ENCODE measurements around the gene NOP56. TPM values are rescaled to one million over a fixed set of nuclear protein-coding genes. Genes with fewer than 3 reads are reported as not detected.
"Not testable (repeated sequence)": the region's sequence is repeated elsewhere in the genome, so short reads cannot be mapped to it uniquely, and the experiment has no call there.

NOP56 gene
- polyA plus RNA-seq, 2 donors = 135 to 175 TPM

GRCh38 chr20:2673453-2673852 is 21.0 kb downstream of the NOP56 start:
- no peaks in the 10 kb centered on the region for H3K36me3 ChIP-seq (ENCODE audit: control insufficient read depth in 2 of 2, insufficient read depth in 2 of 2, low read length in 1 of 2)
- no peak overlapping the region for H3K27ac ChIP-seq (ENCODE audit: low read depth in 2 of 2, low read length in 1 of 2)
- WGBS, 2 donors = 81 to 88% methylated on average over 4 of the region's 4 CpGs
- no peaks in the 10 kb centered on the region for H3K27me3 ChIP-seq (ENCODE audit: control insufficient read depth in 1 of 2, insufficient read depth in 2 of 2, low read length in 2 of 2)
- H3K4me1 ChIP-seq (ENCODE audit: control insufficient read depth in 2 of 2, insufficient read depth in 2 of 2, low read length in 1 of 2) = no peaks in the 10 kb centered on the region
- H3K9me3 ChIP-seq (ENCODE audit: control insufficient read depth in 2 of 2, insufficient read depth in 1 of 2, low read depth in 1 of 2, low read length in 1 of 2) = no peaks in the 10 kb centered on the region
- no peak overlapping the region for H3K4me3 ChIP-seq (ENCODE audit: low read depth in 1 of 2, low read length in 2 of 2)

- Histone ChIP-seq H3K9me3 (ENCODE audit: control insufficient read depth in 2 of 2, insufficient read depth in 1 of 2, low read depth in 1 of 2, low read length in 1 of 2) (no peaks in the 10 kb centered on the region), H3K27ac (ENCODE audit: low read depth in 2 of 2, low read length in 1 of 2) (no peak overlapping the region), H3K4me3 (ENCODE audit: low read depth in 1 of 2, low read length in 2 of 2) (no peak overlapping the region), H3K4me1 (ENCODE audit: control insufficient read depth in 2 of 2, insufficient read depth in 2 of 2, low read length in 1 of 2) (no peaks in the 10 kb centered on the region), H3K27me3 (ENCODE audit: control insufficient read depth in 1 of 2, insufficient read depth in 2 of 2, low read length in 2 of 2) (no peaks in the 10 kb centered on the region), H3K36me3 (ENCODE audit: control insufficient read depth in 2 of 2, insufficient read depth in 2 of 2, low read length in 1 of 2) (no peaks in the 10 kb centered on the region)
- 67 to 83% methylated on average over 4 of the region's 4 CpGs for WGBS, 2 donors
Measured at GRCh38 chr20:2680046-2680445, 27.6 kb downstream of the NOP56 start.

GRCh38 chr20:2682040-2682439 is 29.6 kb downstream of the NOP56 start:
- not testable (repeated sequence) for H3K27ac ChIP-seq (ENCODE audit: low read depth in 2 of 2, low read length in 1 of 2); H3K4me1 ChIP-seq (ENCODE audit: control insufficient read depth in 2 of 2, insufficient read depth in 2 of 2, low read length in 1 of 2); H3K9me3 ChIP-seq (ENCODE audit: control insufficient read depth in 2 of 2, insufficient read depth in 1 of 2, low read depth in 1 of 2, low read length in 1 of 2); H3K36me3 ChIP-seq (ENCODE audit: control insufficient read depth in 2 of 2, insufficient read depth in 2 of 2, low read length in 1 of 2); H3K4me3 ChIP-seq (ENCODE audit: low read depth in 1 of 2, low read length in 2 of 2); H3K27me3 ChIP-seq (ENCODE audit: control insufficient read depth in 1 of 2, insufficient read depth in 2 of 2, low read length in 2 of 2)
- WGBS, 2 donors = 64 to 90% methylated on average over 3 of the region's 3 CpGs

- not testable (repeated sequence) for H3K27me3 ChIP-seq (ENCODE audit: control insufficient read depth in 1 of 2, insufficient read depth in 2 of 2, low read length in 2 of 2); H3K9me3 ChIP-seq (ENCODE audit: control insufficient read depth in 2 of 2, insufficient read depth in 1 of 2, low read depth in 1 of 2, low read length in 1 of 2); H3K4me1 ChIP-seq (ENCODE audit: control insufficient read depth in 2 of 2, insufficient read depth in 2 of 2, low read length in 1 of 2); H3K36me3 ChIP-seq (ENCODE audit: control insufficient read depth in 2 of 2, insufficient read depth in 2 of 2, low read length in 1 of 2); H3K27ac ChIP-seq (ENCODE audit: low read depth in 2 of 2, low read length in 1 of 2); H3K4me3 ChIP-seq (ENCODE audit: low read depth in 1 of 2, low read length in 2 of 2)
- 79 to 83% methylated on average over 3 to 4 of the region's 4 CpGs for WGBS, 2 donors
Measured at GRCh38 chr20:2684817-2685216, 32.4 kb downstream of the NOP56 start.

- no peaks in the 10 kb centered on the region for H3K27me3 ChIP-seq (ENCODE audit: control insufficient read depth in 1 of 2, insufficient read depth in 2 of 2, low read length in 2 of 2)
- H3K4me3 ChIP-seq (ENCODE audit: low read depth in 1 of 2, low read length in 2 of 2) = no peak overlapping the region
- no peaks in the 10 kb centered on the region for H3K9me3 ChIP-seq (ENCODE audit: control insufficient read depth in 2 of 2, insufficient read depth in 1 of 2, low read depth in 1 of 2, low read length in 1 of 2)
- 45 to 50% methylated on average over 6 of the region's 6 CpGs for WGBS, 2 donors
- H3K4me1 ChIP-seq (ENCODE audit: control insufficient read depth in 2 of 2, insufficient read depth in 2 of 2, low read length in 1 of 2) = no peaks in the 10 kb centered on the region
- H3K36me3 ChIP-seq (ENCODE audit: control insufficient read depth in 2 of 2, insufficient read depth in 2 of 2, low read length in 1 of 2) = no peaks in the 10 kb centered on the region
- H3K27ac ChIP-seq (ENCODE audit: low read depth in 2 of 2, low read length in 1 of 2) = no peak overlapping the region
Measured at GRCh38 chr20:2687514-2687913, 35.1 kb downstream of the NOP56 start.

GRCh38 chr20:2688041-2688591 is 35.7 kb downstream of the NOP56 start:
- Histone ChIP-seq H3K4me3 (ENCODE audit: low read depth in 1 of 2, low read length in 2 of 2) (no peak overlapping the region), H3K27ac (ENCODE audit: low read depth in 2 of 2, low read length in 1 of 2) (no peak overlapping the region), H3K4me1 (ENCODE audit: control insufficient read depth in 2 of 2, insufficient read depth in 2 of 2, low read length in 1 of 2) (no peaks in the 10 kb centered on the region), H3K36me3 (ENCODE audit: control insufficient read depth in 2 of 2, insufficient read depth in 2 of 2, low read length in 1 of 2) (no peaks in the 10 kb centered on the region), H3K9me3 (ENCODE audit: control insufficient read depth in 2 of 2, insufficient read depth in 1 of 2, low read depth in 1 of 2, low read length in 1 of 2) (no peaks in the 10 kb centered on the region), H3K27me3 (ENCODE audit: control insufficient read depth in 1 of 2, insufficient read depth in 2 of 2, low read length in 2 of 2) (no peaks in the 10 kb centered on the region)
- 22 to 41% methylated on average over 18 of the region's 18 CpGs for WGBS, 2 donors

GRCh38 chr20:2690213-2690612 is 37.8 kb downstream of the NOP56 start:
- 81 to 82% methylated on average over 3 of the region's 3 CpGs for WGBS, 2 donors
- H3K27me3 ChIP-seq (ENCODE audit: control insufficient read depth in 1 of 2, insufficient read depth in 2 of 2, low read length in 2 of 2) = peaks cover 0 to 4% of the 10 kb centered on the region in 2 donors
- no peak overlapping the region for H3K27ac ChIP-seq (ENCODE audit: low read depth in 2 of 2, low read length in 1 of 2)
- H3K4me1 ChIP-seq (ENCODE audit: control insufficient read depth in 2 of 2, insufficient read depth in 2 of 2, low read length in 1 of 2) = peaks cover 6% of the 10 kb centered on the region in 2 donors
- no peaks in the 10 kb centered on the region for H3K9me3 ChIP-seq (ENCODE audit: control insufficient read depth in 2 of 2, insufficient read depth in 1 of 2, low read depth in 1 of 2, low read length in 1 of 2)
- no peaks in the 10 kb centered on the region for H3K36me3 ChIP-seq (ENCODE audit: control insufficient read depth in 2 of 2, insufficient read depth in 2 of 2, low read length in 1 of 2)
- no peak overlapping the region for H3K4me3 ChIP-seq (ENCODE audit: low read depth in 1 of 2, low read length in 2 of 2)

- H3K27me3 ChIP-seq (ENCODE audit: control insufficient read depth in 1 of 2, insufficient read depth in 2 of 2, low read length in 2 of 2) = peaks cover 0 to 4% of the 10 kb centered on the region in 2 donors
- 69 to 72% methylated on average over 6 of the region's 6 CpGs for WGBS, 2 donors
Measured at GRCh38 chr20:2690718-2691117, 38.3 kb downstream of the NOP56 start.

GRCh38 chr20:2691127-2691526 is 38.7 kb downstream of the NOP56 start:
- Histone ChIP-seq H3K4me3 (ENCODE audit: low read depth in 1 of 2, low read length in 2 of 2) (no peak overlapping the region), H3K9me3 (ENCODE audit: control insufficient read depth in 2 of 2, insufficient read depth in 1 of 2, low read depth in 1 of 2, low read length in 1 of 2) (no peaks in the 10 kb centered on the region), H3K27me3 (ENCODE audit: control insufficient read depth in 1 of 2, insufficient read depth in 2 of 2, low read length in 2 of 2) (peaks cover 0 to 4% of the 10 kb centered on the region in 2 donors), H3K4me1 (ENCODE audit: control insufficient read depth in 2 of 2, insufficient read depth in 2 of 2, low read length in 1 of 2) (peaks cover 6% of the 10 kb centered on the region in 2 donors), H3K27ac (ENCODE audit: low read depth in 2 of 2, low read length in 1 of 2) (no peak overlapping the region), H3K36me3 (ENCODE audit: control insufficient read depth in 2 of 2, insufficient read depth in 2 of 2, low read length in 1 of 2) (no peaks in the 10 kb centered on the region)
- 80 to 81% methylated on average over 8 of the region's 8 CpGs for WGBS, 2 donors

More at GRCh38 chr20:2690718-2691117, 38.3 kb downstream of the NOP56 start:
- Histone ChIP-seq H3K4me1 (ENCODE audit: control insufficient read depth in 2 of 2, insufficient read depth in 2 of 2, low read length in 1 of 2) (peaks cover 6% of the 10 kb centered on the region in 2 donors), H3K36me3 (ENCODE audit: control insufficient read depth in 2 of 2, insufficient read depth in 2 of 2, low read length in 1 of 2) (no peaks in the 10 kb centered on the region), H3K9me3 (ENCODE audit: control insufficient read depth in 2 of 2, insufficient read depth in 1 of 2, low read depth in 1 of 2, low read length in 1 of 2) (no peaks in the 10 kb centered on the region), H3K4me3 (ENCODE audit: low read depth in 1 of 2, low read length in 2 of 2) (no peak overlapping the region), H3K27ac (ENCODE audit: low read depth in 2 of 2, low read length in 1 of 2) (no peak overlapping the region)

GRCh38 chr20:2691663-2692035 is 39.2 kb downstream of the NOP56 start:
- H3K27ac ChIP-seq (ENCODE audit: low read depth in 2 of 2, low read length in 1 of 2) = peak overlapping the region; percentile 42 to 50
- H3K4me1 ChIP-seq (ENCODE audit: control insufficient read depth in 2 of 2, insufficient read depth in 2 of 2, low read length in 1 of 2) = peaks cover 6% of the 10 kb centered on the region in 2 donors
- peaks cover 0 to 4% of the 10 kb centered on the region in 2 donors for H3K27me3 ChIP-seq (ENCODE audit: control insufficient read depth in 1 of 2, insufficient read depth in 2 of 2, low read length in 2 of 2)
- H3K9me3 ChIP-seq (ENCODE audit: control insufficient read depth in 2 of 2, insufficient read depth in 1 of 2, low read depth in 1 of 2, low read length in 1 of 2) = no peaks in the 10 kb centered on the region
- 60 to 62% methylated on average over 10 of the region's 10 CpGs for WGBS, 2 donors
- peak overlapping the region in 1 of 2 donors; percentile 54 for H3K4me3 ChIP-seq (ENCODE audit: low read depth in 1 of 2, low read length in 2 of 2)
- H3K36me3 ChIP-seq (ENCODE audit: control insufficient read depth in 2 of 2, insufficient read depth in 2 of 2, low read length in 1 of 2) = no peaks in the 10 kb centered on the region

Measured in esophagus (tissue), 2 donors.